ENCODE measurements around the gene EPS15. TPM values are rescaled to one million over a fixed set of nuclear protein-coding genes. Genes with fewer than 3 reads are reported as not detected.
A peak's percentile ranks its signal among the peaks of the same experiment; 100 is the strongest.

EPS15 gene
- total RNA-seq, 1 donor from 2014 or later: 41.6 TPM

GRCh38 chr1:51425955-51426354, 93.1 kb downstream of the EPS15 start:
- Mint-ChIP-seq H3K27me3 (ENCODE audit: low read depth) (no peaks in the 10 kb centered on the region), H3K36me3 (ENCODE audit: low read depth) (peaks cover 2% of the 10 kb centered on the region), H3K27ac (ENCODE audit: unreplicated experiment) (no peak overlapping the region), H3K4me3 (no peak overlapping the region), H3K9me3 (no peaks in the 10 kb centered on the region), H3K4me1 (peaks cover 28% of the 10 kb centered on the region)
- TF ChIP-seq CTCF (conservative IDR thresholded peaks at IDR 0.05): no peak
- DNase-seq (ENCODE audit: low read depth, low spot score): no peak

- Mint-ChIP-seq H3K9me3 (no peaks in the 10 kb centered on the region), H3K36me3 (ENCODE audit: low read depth) (peaks cover 6% of the 10 kb centered on the region)
These were observed 93.8 kb downstream of the EPS15 start for GRCh38 chr1:51425273-51425672.

GRCh38 chr1:51423073-51423821, 95.8 kb downstream of the EPS15 start:
- no peak overlapping the region for H3K4me3 Mint-ChIP-seq
- H3K27me3 Mint-ChIP-seq (ENCODE audit: low read depth): no peaks in the 10 kb centered on the region
- no peaks in the 10 kb centered on the region for H3K9me3 Mint-ChIP-seq
- H3K27ac Mint-ChIP-seq (ENCODE audit: unreplicated experiment): no peak overlapping the region
- H3K36me3 Mint-ChIP-seq (ENCODE audit: low read depth): peaks cover 5% of the 10 kb centered on the region
- no peak for TF ChIP-seq CTCF (conservative IDR thresholded peaks at IDR 0.05)
- no peak for DNase-seq (ENCODE audit: low read depth, low spot score)
- peaks cover 34% of the 10 kb centered on the region for H3K4me1 Mint-ChIP-seq

More at GRCh38 chr1:51425273-51425672, 93.8 kb downstream of the EPS15 start:
- no peak overlapping the region for H3K27ac Mint-ChIP-seq (ENCODE audit: unreplicated experiment)
- H3K4me3 Mint-ChIP-seq: no peak overlapping the region
- H3K4me1 Mint-ChIP-seq: peaks cover 34% of the 10 kb centered on the region
- TF ChIP-seq CTCF (conservative IDR thresholded peaks at IDR 0.05): no peak
- H3K27me3 Mint-ChIP-seq (ENCODE audit: low read depth): no peaks in the 10 kb centered on the region
- no peak for DNase-seq (ENCODE audit: low read depth, low spot score)

GRCh38 chr1:51422367-51423072, 96.5 kb downstream of the EPS15 start:
- no peak for TF ChIP-seq CTCF (conservative IDR thresholded peaks at IDR 0.05)
- Mint-ChIP-seq H3K4me1 (peaks cover 34% of the 10 kb centered on the region), H3K27ac (ENCODE audit: unreplicated experiment) (peak overlapping the region; percentile 13), H3K9me3 (no peaks in the 10 kb centered on the region), H3K4me3 (peak overlapping the region; percentile 52), H3K36me3 (ENCODE audit: low read depth) (peaks cover 4% of the 10 kb centered on the region), H3K27me3 (ENCODE audit: low read depth) (no peaks in the 10 kb centered on the region)
- no peak for DNase-seq (ENCODE audit: low read depth, low spot score)

- no peak overlapping the region for H3K27ac Mint-ChIP-seq (ENCODE audit: unreplicated experiment)
- DNase-seq (ENCODE audit: low read depth, low spot score): no peak
- peaks cover 4% of the 10 kb centered on the region for H3K36me3 Mint-ChIP-seq (ENCODE audit: low read depth)
- TF ChIP-seq CTCF (conservative IDR thresholded peaks at IDR 0.05): no peak
- peak overlapping the region; percentile 86 for H3K4me3 Mint-ChIP-seq
- peaks cover 34% of the 10 kb centered on the region for H3K4me1 Mint-ChIP-seq
- H3K9me3 Mint-ChIP-seq: no peaks in the 10 kb centered on the region
- no peaks in the 10 kb centered on the region for H3K27me3 Mint-ChIP-seq (ENCODE audit: low read depth)
These were observed 97.1 kb downstream of the EPS15 start for GRCh38 chr1:51421964-51422363.

Measured in neural crest cell (in vitro differentiated cells).